SH-SY5Y (cell line): ENCODE measurements around the gene LRGUK.

Experiments
- GATA2 ChIP-seq: IDR thresholded peaks from 2 replicates; pipeline ENCODE4 v1.6.1; 2011; ENCODE audit warnings: mild to moderate bottlenecking, low read depth, low read length
- GATA3 ChIP-seq: IDR thresholded peaks from 2 replicates; pipeline ENCODE4 v1.6.1; 2011; ENCODE audit warnings: low read depth, mild to moderate bottlenecking, low read length, moderate library complexity

DNA sequence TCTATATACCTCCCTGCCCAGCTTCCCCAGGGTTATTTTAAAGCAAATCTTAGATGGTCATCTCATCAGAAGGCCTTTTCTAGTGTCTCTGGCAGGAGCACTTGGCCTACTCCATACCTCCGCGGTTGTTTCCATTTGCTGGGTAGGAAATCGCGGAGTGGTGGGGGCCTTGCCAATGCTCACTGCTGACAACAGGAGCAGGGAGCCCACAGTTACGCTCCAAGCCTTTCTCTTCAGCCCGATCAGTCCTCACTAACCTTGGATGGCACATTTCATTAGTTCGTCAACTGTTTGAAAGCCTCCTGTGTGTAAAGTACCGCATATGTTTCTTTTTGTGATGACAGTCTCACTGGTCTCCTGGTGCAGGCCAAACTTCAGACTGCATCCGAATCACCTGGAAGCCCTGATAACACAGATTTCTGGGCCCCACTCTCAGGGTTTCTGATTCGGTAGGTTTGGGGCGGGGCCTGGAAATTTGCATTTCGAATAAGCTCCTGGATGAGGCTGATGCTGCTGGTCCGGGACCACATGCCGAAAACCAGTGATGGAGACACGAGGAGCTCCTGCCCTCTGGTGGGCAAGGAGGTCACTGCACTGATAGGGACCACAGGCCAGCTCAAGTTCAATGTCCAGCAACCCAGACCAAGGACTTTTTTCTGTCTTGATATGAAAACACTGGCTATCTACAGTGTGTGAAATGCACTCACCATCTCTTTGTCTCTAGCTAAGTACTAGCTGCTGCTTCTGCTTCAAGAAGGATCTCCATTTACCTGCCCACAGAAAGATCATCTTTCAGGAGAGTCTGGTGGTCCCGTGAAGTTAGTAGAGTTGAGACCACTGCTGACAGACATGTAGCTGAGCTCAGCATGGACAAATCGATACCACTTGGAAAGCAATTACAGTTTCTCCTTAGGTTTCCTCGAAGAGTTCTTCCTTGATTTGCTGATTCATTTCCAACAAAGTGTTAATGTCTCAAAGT, 14.0 kb downstream of the LRGUK start:
- TF ChIP-seq GATA2 (no peak), GATA3 (no peak)
